GM18909 (cell line): ENCODE data around the gene HSD17B8.

Experiments
- ATAC-seq: cut with Tn5 transposase; IDR thresholded peaks from one replicate; pipeline ENCODE4 v1.9.1; 2021; ENCODE audit warnings: mild to moderate bottlenecking; ENCODE audit not compliant: unreplicated experiment, poor library complexity

Gene HSD17B8

GRCh38 chr6:33171016-33171879 is 33.2 kb upstream of the HSD17B8 start:
- no peak for ATAC-seq

GRCh38 chr6:33171880-33172687 is 32.4 kb upstream of the HSD17B8 start:
- no peak for ATAC-seq

DNA sequence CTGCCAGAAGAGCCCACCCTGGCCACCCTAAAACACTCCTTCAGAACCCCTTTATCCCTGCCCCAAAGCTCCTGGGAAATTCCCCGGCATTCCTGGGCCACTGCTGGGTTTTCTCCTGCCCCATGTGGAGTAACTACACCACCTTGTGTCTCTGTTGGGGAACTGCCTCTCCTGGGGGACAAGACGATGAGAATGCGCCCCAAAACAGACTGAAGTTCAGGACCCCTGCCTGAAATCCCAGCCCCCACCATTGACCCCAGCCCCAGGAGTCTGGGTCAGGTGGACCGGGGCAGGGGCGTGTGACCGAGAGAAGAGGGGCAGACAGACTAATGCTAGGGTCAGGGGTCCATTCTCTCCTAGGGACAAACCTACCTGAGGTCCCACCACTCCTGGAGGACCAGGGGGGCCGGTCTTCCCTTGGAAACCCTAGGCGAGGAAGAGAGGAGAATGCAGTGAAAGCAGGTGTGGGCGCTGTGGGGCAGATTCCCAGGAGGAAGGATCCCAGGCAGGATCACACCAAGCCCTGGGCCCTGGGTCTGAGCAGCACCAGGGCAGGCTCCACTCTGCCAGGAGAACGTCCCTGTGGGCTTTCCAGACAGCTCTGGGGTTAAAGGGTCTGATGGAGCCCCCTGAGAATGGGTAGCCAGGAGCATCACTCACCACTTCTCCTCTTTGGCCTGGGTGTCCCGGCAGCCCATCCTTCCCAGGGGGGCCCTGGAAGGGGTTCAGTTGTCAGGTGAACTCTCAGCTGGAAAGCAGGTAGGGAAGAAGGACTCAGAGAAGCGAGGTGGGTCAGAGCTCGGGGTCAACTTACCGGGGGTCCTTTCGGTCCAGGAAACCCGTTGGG is 31.5 kb upstream of the HSD17B8 start:
- ATAC-seq: no peak

- ATAC-seq: no peak
Measured at GRCh38 chr6:33173535-33174180, 30.8 kb upstream of the HSD17B8 start.

GRCh38 chr6:33174784-33175183 is 29.7 kb upstream of the HSD17B8 start:
- no peak for ATAC-seq

GRCh38 chr6:33175436-33176069 is 28.9 kb upstream of the HSD17B8 start:
- ATAC-seq: no peak

- ATAC-seq: no peak
Measured at GRCh38 chr6:33176906-33177305, 27.5 kb upstream of the HSD17B8 start.

DNA sequence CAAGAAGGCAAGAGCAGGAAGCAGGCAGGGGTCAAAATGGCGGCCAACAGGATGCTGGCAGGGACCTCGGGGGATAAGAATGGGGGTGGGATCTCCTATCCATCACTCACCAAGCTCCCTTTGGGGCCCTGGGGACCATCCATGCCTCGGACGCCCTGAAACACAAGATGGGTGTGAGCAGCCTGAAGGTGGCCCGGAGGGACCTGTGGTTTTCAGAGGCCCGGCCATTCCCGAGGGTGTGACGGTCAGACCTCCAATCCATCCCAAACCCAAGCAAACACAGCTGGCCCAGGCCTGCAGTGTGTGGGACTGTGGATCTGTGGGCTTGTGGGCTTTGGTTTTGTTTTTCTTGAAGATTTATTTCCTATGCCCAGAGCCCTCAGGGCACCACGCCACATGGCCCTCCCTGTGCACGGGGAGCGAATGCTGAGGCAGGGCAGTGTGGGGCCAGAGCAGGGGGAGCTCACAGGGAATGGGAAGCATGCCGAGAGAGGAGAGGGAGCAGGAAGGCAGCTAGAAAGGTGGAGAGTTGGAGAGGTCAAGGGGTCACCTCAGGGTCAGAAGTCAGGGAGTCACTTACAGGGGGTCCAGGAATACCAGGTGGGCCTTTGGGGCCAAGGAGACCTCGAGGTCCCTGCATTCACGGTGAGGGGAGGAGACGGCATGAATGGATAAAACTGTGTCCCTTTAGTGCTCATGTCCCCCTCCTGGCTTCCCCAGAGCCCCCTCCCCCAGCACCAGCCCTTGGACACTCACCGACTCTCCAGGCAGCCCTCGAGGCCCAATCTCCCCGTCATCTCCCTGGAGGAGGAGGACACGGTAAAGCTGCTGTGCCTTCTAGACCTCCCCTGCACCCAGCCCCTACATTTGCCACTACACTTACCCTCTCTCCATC is 26.7 kb upstream of the HSD17B8 start:
- ATAC-seq: no peak

DNA sequence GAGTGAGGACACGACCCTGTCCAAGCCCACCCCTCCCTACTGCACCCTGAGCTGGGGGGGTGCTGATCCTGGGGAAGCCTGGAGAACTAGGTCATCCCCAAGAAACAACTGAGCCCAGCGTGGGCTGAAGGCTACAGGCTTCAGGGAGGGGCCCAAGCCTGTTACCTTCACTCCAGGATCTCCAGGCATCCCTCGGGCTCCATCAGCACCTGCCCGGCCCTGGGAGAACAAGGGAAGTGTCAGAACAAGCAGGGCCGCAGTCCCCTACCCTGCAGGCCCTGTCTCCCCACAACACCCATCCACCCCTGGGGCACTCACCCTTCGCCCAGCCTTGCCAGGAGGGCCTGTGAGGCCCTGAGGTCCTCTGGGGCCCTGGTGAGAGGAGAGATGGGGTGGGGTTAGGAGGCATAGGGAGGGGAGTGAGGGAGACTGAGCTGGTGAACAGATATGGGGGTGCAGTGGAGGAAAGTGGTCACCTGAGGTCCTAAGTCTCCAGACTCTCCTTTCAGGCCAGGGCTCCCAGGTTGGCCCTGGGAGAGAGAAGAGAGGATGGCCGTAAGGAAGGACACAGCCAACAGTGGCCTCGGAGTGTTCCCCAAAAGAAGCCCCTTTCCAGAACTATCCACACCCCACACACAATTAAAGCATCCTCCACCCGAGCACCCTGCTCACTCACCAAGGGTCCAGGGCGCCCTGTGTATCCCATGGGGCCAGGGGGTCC is 25.5 kb upstream of the HSD17B8 start:
- ATAC-seq: no peak

DNA sequence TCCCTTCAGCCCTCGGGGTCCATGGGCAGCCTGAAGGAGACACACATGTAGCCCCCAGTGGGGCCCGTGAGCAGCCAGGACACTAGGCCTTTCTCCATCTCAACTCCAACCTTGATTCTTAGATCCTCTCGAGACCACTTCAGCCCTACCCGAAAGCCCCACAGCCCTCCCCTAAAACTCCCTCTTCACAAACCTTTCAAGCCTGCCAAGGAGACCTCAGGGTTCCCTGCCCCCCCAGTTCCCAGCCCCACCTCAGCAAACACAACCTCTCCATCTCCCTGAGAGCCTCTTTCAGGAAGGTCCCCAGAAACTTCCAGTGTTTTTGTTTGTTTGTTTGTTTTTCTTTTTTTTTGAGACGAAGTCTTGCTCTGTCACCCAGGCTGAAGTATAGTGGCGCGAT is 23.3 kb upstream of the HSD17B8 start:
- ATAC-seq: no peak

DNA sequence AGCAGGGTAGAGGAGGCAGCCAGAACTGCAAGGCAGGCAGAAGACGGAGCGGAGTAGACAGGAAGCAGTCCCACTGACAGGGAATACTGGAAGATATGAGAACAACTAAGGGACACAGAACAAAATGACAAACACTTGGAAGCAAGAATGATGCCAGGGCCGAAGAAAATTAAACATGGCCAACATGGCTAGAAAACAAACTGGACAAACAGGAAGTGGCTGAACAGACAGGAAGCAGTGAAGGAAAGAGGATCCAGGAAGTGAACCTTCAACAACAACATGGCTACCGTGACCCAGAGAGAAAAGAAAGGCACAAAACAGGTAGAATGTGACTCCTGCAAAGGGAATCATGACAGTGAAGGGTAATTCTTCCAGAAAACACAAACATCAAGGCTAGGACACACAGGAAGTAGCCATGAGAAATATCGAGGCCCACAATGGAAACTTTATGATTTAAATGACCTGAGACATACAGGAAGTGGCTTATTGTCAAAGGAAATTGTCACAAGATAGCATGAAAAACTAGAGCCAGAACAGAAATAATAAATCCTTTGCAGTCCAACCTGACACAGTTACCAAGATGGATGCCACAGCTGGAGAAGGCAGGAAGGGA is 21.3 kb upstream of the HSD17B8 start:
- no peak for ATAC-seq

DNA sequence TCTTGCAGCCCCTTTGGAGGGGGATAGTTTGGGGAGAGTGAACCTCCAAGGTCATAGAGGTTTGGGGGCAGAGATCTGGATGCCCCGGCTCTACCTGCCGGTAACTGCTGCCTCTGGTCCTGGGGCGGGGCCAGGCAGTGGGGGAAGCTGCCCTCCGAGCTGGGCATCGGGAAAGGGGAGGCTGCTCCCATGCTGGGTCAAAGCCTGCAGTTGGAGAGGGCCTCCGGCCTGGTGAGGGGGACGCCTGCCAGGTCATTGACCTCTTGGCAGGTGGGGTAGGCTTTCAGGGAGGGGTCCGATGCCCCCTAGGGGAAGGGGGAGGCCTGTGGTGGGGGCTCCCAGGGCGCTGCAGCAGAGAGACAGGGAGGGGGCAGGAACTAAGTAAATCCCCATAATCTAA is 19.3 kb upstream of the HSD17B8 start:
- ATAC-seq: no peak

GRCh38 chr6:33185654-33186187 is 18.7 kb upstream of the HSD17B8 start:
- ATAC-seq: no peak

DNA sequence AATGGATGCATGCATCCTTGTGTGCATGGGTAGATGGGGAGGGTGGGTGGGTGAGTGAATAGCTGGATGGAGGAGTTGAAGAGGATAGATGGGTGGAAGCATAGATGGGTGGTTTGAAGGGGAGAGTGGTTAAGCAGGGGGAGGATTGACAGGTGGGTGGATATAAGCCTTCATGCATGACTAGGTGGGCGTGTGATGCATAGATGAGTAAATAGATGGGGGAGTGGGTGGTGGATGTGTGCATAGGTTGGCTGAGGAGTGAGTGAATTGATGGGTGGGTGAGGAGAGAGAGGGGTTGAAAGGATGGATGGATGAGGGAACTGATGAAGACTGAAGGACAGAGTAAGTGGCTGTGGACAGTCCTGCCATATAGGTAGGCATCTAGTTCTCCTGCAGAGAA is 16.6 kb upstream of the HSD17B8 start:
- ATAC-seq: no peak

GRCh38 chr6:33189164-33189563 is 15.3 kb upstream of the HSD17B8 start:
- no peak for ATAC-seq

- no peak for ATAC-seq
Measured at GRCh38 chr6:33189625-33190448, 14.6 kb upstream of the HSD17B8 start.
